DLD1 (cell line): ENCODE measurements around the gene RNASEL.
"Not testable (repeated sequence)": the region's sequence is repeated elsewhere in the genome, so short reads cannot be mapped to it uniquely, and the experiment has no call there.

Experiments
- in situ Hi-C: cut with HindIII; loops from 2 replicates; pipeline ENCODE4 v1.10.0; 2017; ENCODE audit warnings: low sequenced_read_pairs

The RNASEL gene

DNA sequence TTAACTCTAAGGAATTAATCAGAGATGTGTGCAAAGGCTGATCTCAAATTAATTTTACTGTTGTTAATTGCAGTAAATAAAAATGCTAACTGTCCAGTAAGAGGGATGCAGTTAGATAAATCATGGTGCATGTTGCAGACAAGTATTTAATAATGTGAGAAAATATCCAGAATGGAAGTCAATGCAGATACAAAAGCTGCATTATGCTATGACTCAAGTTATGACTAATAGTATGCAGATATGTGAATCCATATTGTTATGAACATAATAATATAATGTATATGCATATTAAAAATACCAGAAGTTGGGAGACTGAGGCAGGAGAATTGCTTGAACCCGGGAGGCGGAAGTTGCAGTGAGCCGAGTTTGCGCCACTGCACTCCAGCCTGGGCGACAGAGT is 21.4 kb downstream of the RNASEL start:
- in situ Hi-C loops = no loop called here

DNA sequence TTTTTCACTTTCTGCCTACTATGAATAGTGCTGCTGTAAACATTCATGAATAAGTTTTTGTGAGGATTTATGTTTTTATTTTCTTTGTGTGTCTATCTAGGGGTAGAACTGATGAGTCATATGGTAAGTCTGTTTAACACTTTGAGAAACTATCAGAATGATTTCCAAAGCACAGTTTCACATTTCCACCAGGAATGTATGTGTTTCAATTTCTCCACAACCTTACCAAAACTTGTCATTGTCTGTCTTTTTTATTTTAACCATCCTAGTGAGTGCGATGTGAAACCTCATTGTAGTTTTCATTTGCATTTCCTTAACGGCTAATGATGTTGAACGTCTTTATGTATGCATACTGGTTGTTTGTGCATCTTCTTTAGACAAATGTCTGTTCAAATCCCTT is 23.5 kb downstream of the RNASEL start:
- in situ Hi-C loops = no loop called here

DNA sequence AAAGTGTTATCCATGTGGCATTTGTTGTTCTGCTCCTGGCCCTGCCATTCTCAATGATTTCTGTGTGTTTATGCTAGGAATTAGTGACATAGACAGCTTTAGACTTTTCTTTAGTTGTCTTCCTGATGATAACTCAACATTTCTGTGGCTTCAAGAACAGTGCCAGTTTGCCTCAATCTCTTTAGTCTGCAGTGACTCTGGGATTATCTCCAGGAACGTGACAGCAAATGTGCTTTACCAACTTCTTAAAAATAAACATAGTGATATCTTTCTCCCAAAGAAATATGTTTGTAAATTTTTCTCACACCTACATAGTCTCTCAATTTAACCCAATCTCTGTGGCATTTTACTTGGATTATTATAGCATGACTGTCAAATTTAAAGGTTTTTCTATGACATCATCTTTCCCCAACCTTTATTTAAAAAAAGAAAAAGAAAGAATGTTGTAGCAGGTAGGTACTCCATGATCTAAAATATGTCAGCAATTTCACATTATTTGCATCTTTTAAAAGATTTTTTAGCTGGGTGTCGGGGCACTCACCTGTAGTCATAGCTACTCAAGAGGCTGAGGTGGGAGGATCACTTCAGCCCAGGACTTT is 24.6 kb downstream of the RNASEL start:
- in situ Hi-C loops = no loop called here

DNA sequence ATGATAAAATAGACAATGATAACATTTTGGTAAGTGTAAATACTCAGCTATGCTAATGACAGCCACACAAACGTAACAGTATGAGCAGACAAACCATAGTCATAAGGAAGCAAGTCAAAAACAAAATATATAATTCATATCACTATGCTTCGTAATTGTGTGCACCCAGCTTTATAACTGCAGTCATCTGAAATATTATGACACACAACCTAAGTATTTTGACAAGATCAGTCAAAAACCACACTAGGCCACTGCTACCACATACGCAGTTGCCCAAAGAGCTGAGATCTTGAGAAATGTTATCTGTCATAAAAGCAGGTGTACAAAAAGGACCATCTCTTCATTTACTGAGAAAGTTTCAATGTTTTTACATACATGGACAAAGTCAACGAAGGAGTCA is 26.0 kb downstream of the RNASEL start:
- in situ Hi-C loops = no loop called here

DNA sequence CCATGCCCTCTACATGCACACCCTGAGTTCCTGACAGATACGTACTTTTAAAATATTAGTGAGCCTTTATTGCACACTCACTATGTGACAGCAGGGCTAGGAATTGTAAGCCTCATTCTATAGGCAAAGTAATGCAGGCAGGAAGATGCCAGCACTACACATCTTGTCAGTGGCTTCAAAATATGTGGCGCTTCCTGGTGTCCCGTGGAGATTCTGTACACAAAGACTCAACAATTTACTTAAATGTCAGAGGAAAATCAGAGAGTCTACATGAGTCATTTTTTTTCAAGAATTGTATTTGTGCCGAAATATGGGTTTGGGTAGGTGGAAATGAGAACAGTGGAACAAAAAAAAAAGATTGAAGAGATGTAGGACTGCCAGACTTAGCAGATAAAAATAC is 27.6 kb downstream of the RNASEL start:
- in situ Hi-C loops = no loop called here

DNA sequence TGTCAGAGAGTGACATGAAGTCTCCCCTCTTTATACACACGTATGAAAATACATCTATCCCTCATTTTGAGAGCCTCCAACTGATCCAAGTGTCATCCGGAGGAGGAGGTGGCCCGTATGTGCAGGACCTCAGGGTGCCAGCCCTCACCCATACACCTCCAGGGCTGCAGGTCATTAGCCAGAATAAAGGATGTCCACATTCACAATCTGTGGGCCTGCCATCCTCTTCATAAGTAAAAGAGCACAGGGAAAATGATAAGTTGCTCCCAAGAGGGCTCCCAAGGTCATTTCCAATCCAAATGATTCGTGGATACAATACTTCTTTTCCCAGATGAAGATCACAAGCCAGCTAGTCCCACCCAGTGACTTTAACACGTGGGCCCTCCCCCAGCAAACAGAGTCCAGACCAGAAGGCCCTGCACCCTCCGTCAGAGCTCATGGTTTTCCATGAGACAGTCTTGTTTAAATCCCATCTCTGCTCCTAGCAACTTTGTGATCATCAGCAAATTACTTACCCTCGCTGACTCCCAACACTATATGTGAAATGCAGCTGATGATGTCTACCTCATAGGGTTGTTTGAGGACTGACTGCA is 28.6 kb downstream of the RNASEL start:
- in situ Hi-C loops = no loop called here

DNA sequence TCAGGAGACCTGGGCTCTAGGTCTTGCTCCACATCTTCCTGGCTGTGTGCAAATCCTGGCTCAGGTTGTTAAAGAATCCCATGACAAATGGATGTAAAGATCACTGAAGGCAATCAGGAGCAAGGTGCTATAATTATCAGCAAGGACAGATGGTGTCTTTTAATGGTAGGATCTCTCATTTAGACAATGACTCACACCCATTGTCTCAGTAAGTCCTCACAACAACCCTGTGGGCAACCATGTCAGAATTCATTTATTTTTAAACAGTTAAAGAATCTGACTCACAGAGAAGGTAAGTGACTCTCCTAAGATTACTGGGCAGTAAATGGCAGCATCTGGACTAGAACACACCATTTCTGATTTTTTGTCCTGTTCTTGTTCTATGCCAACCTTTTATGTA is 32.8 kb downstream of the RNASEL start:
- in situ Hi-C loops = no loop called here

DNA sequence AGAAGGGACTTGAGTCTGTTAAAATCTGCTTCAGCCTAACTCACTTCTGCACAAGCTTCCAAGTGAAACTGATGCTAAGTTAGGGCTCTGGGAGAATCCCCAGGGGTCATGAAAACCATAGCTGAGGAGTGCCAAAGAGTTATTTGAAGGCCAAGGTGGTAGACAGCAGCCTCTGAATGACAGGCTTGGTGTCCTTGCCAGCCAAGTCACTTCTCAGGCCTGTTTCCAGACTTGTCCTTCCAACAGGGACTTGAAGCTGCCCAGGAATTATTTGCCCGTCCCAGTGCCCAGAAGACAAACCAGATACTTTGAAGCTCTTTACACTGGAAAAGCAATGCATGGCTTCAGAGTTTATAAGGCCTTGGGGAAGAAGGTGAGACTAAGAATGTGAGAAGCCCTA is 33.6 kb downstream of the RNASEL start:
- in situ Hi-C loops = no loop called here

DNA sequence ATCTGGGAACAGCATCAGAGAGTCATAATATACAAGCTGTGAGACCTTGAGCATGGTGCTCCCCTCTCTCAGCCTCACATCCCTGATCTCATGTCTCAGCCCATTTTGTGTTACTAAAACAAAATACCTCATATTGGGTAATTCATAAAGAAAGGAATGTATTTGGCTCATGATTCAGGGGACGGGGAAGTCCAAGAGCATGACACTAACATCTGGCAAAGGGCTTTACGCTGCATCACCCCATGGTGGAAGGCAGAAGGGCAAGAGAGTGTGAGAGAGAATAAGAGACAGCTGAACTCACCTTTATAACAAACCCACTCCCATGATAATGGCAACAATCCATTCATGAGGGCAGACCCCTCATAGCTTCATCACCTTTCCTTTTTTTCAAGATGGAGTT is 36.5 kb downstream of the RNASEL start:
- in situ Hi-C loops = no loop called here

DNA sequence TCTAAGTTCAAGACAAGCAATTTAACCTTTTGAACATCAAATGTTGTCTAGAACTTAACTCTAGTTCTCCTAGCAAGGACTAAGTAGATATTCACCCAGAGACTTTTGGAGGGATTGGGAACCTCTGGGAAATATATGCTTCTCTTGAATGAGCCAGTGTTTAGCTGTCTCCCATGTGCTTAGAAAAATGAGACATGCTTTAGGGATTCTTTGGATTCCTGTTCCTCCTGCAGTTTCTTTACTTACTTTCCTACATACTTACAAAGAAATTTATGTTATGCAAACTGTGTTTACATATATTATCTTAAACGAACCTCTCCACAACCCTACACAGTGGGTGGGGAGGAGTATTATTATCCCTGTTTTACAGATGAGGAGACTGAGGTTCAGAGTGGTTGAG is 39.2 kb downstream of the RNASEL start:
- in situ Hi-C loops = no loop called here

DNA sequence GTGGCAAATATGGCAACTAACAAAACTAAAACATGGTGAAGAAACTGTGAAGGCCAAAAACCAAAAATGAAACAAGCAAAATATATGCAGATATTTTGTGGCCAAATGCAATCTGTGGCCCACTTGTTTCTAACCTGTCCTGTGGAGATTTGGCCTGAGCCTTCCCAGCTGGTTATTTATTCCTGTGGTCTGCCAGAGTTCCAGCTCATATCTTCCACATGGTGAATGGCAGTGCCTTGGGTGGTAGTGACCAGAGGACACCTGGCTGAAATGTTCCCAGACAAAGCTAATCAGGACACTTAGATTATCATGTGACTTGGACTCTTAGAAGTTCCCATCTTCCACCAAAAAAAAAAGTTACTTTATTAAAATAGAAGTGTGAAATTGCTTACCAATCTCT is 39.7 kb downstream of the RNASEL start:
- in situ Hi-C loops = no loop called here

DNA sequence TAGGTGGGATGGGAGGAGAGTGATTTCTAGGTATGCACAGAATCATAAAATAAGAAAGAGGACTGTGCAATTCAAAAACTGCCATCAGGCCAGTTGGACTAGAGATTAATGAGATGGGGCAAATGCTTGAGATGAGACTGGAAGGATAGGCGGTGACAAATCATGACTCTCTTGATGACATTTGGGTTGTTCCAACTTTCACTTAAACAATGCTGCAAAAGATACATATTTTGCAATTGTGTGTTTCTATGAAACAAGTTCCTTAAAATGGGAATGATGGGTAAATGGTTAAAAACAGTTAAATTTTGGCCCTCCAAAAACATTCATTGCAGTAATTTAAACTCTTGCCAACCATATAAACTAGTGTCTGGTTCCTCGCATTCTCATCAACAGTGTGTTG is 55.2 kb downstream of the RNASEL start:
- in situ Hi-C loops = no loop called here

DNA sequence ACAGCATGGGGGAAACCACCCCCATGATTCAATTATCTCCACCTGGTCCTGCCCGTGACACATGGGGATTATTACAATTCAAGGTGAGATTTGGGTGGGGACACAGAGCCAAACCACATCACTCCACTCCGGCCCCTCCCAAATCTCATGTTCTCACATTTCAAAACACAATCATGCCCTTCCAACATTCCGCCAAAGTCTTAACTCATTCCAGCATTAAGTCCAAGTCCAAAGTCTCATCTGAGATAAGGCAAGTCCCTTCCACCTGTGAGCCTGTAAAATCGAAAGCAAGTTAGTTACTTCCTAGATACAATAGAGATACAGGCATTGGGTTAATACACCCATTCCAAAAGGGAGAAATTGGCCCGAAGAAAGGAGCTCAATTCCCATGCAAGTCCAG is 60.9 kb downstream of the RNASEL start:
- in situ Hi-C loops = not testable (repeated sequence)

DNA sequence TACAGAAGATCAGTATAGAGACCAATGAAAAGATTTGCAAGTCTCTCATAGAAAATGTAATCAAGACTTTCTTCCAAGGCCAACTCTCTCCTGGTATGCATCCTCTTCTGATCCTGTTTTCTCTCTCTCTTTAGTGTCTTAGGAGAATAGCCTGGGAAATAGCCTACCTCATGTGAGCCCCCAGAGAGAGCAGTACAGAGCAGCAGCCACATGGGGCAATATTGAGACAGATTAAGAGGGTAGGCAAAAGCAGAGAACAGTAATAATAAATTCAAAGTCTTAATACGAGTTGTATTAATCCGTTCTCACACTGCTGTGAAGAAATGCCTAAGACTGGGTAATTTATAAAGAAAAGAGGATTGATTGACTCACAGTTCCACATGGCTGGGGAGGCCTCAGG is 61.4 kb downstream of the RNASEL start:
- in situ Hi-C loops = no loop called here

DNA sequence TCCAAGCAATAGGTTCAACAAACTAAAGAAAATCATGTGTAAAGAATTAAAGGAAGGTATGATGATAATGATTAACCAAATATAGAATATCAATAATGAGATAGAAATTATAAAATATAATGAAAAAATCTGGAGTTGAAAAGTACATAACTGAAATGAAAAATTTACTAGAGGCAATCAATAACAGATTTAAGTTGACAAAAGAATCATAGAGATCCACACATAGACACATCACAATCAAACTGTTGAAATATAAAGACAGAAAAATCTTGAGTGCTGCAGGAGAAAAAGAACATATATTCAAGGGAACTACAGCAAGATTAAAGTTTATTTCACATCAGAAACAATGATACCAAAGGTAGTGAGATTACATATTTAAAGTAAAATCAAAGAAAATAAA is 63.7 kb downstream of the RNASEL start:
- in situ Hi-C loops = no loop called here
